Stimulated activated CD8-positive, alpha-beta memory T cell treated with anti-CD3 and anti-CD28 coated beads, Interleukin-4, amount 100 ng/mL, for 48 hours (primary cell): ENCODE results near the gene CFAP74.

ENCODE experiments used
- DNase-seq: peaks from one replicate; pipeline ENCODE4 v3.0.0-alpha.2; 2020

CFAP74 gene

DNA sequence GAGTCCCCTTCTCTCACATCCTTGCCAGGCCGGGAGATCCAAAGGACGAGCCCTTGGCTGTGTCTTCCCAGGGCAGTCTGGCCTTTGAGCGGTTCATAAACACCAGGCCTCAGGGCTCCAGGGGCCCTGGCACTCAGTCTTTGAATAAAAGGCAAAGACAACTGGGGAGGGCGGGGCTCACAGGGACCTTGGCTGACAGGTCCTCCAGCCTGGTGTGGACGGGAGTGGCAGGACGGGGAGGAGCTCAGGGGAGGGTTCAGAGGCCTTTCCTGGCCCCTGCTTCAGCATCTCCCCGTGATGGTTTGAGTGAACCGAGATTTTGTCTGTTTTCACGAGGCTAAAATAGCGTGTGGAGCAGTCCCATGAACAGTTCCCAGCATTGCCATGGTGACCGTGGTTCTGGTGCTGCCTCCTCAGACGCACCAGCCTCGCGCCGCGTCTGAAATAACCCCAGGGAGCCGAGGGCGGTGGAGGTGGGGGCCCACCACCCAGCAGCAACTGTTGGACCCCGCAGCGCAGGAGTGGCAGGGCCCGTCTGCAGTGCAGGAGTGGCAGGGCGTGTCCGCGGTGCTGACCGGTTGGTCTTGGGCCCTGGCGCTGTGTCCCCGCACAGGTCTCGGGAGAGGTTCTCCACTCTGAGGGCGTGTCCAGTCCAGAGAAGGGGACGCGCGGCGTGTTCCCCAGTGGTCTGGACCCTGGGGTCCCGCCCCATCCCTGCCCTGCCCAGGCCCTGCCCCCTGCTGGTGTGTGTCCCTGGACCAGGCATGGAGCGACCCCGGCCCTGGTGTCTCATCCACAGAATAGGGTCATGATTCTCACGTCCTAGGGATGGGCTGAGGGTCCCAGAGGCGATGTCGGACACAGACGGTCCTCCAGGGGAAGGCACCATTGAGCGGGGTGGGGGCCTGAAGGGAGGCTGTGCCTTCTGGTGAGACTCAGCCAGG is 39.5 kb upstream of the CFAP74 start:
- no peak for DNase-seq

- no peak for DNase-seq
These were observed 38.3 kb upstream of the CFAP74 start for GRCh38 chr1:2041887-2042286.

GRCh38 chr1:2041305-2041704 is 37.7 kb upstream of the CFAP74 start:
- DNase-seq: no peak

- DNase-seq: no peak
These were observed 35.7 kb upstream of the CFAP74 start for GRCh38 chr1:2039251-2039650.

- no peak for DNase-seq
These were observed 34.6 kb upstream of the CFAP74 start for GRCh38 chr1:2038229-2038628.

GRCh38 chr1:2037314-2037979 is 33.9 kb upstream of the CFAP74 start:
- DNase-seq: no peak

DNA sequence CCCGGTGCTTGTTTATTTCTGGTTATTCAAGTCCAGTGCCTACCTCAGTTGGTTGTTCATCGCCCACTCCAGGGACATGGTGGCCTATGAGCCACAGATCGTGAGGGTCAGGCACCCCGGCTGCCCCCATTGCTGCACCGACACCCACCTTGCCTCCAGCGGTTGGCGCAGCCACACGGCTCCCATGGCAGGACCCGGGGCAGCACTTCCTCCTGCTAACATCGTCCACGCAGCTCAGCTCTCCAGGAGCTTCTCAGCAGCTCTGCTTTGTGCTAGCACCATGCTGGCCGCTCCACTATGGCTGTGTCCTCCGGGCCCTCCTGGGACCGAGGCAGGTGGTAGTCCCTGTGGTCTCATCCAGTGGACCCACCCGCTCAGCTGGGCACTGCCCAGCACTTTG is 32.7 kb upstream of the CFAP74 start:
- no peak for DNase-seq

GRCh38 chr1:2033165-2033564 is 29.6 kb upstream of the CFAP74 start:
- no peak for DNase-seq

DNA sequence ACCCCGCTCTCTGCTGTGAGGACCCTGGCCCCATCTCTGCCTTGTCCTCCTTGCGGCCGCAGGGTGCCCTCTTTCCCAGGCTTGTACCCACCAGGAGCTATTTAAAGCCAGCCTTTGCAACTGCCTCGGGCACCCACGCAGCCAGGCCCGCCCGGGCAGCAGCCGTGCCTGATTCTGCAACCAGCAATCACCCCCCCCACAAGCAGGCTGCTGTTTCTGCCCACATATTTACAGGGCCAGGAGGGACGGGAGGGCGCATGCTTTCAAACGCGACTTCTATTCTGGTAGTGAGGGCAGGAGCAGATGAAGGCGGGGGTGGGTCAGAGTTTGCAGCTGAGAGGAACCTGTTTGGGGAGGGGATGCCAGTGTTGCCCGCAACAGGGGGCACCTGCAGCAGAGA is 29.2 kb upstream of the CFAP74 start:
- no peak for DNase-seq

- no peak for DNase-seq
These were observed 28.3 kb upstream of the CFAP74 start for GRCh38 chr1:2031546-2032540.

DNA sequence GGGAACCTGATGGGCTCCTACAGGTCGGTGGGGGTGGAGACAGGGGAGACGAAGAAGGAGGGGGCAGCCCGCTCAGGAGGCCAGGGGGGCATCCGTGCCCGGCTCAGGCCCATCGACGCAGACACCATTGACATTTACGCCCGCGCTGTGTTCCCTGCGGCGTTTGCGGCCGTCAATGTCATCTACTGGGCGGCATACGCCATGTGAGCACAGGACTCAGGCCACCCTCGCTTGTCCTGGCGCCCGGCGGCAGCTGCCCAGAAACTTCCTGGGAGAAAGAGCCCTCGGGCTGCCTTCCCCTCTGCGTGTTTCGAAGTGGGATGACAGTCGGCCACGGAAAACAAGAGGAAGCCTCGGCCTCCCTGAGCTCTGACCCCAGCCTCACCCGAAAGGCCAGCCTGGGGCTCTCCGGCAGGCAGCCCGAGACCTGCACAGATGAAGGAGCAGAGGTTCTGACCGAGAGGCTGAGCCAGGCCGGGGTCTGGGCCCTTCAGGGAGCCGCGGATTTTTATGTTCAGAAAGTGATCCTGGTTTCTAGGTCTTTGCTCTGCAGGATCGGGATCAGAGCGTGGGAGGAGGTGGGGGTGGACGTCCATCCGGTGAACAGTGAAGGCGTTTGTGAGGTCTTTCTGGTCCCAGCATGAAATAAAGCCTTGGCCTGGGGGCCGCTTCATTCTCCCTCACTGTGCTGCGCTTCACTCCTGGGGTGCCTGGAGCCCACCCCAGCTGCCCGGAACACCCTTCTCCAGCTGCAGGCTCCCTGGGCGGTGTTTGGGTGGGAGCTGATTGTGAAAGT is 26.7 kb upstream of the CFAP74 start:
- no peak for DNase-seq

DNA sequence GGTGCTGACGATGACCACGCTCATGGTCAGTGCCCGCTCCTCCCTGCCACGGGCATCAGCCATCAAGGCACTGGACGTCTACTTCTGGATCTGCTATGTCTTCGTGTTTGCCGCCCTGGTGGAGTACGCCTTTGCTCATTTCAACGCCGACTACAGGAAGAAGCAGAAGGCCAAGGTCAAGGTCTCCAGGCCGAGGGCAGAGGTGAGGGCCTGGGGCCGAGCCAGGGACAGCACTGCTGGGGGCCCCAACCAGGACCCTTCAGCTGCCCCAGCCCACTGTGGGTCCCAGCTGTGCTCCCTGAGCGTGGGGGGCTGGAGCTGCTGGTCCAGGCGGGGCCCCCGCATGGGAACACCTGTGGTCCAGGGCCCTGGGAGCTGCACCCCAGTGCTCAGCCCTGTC is 26.0 kb upstream of the CFAP74 start:
- no peak for DNase-seq

DNA sequence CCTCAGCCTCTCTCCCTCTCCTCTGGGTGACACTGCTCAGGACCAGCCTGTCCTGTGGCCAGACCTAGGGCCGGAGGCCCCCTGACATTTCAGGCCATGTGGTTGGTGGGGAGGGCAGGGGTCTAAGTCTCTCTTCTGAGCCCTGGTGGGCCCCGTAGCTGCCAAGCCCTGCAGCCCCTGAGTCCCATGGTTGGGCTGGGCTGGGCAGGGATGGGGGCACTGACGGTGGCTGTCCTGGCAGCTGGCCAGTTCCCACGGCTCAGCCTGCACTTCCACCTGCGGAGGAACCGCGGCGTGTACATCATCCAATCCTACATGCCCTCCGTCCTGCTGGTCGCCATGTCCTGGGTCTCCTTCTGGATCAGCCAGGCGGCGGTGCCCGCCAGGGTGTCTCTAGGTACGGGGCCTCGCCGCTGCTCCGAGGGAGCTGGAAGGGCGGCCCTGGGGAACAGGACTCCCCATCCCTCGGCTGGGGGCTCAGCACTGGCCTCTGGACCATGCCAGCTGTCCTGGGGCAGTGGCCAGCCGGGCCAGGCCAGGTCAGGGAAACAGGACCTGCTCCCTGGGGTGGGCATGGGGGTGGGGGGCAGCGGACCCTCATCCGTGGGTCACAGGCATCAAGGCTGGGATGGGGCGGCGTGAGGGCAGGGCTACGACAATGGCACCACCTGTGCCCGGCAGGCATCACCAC is 25.4 kb upstream of the CFAP74 start:
- no peak for DNase-seq

DNA sequence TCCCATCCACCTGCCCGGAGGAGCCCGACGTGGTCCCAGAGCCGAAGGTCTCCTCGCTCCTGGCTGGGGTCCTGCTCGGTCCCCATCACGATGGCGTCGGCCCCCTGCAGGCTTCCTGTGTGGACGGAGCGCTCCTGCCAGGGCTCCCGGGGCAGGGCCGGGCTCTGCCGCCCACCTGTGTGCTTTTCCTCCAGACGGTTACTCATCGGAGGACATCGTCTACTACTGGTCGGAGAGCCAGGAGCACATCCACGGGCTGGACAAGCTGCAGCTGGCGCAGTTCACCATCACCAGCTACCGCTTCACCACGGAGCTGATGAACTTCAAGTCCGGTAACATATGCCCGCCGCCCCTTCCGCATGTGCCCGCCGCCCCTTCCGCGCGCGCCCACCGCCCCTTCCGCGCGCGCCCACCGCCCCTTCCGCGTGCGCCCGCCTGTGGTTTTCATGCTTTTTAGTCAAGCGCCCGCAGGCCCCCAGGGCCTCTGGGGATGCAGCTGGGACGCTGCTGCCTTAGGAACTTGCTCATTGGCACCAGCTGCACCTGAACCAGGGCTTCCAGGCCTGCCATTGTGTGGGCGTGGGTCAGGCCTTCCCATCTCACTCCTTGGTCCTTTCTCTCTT is 24.5 kb upstream of the CFAP74 start:
- DNase-seq: no peak

DNA sequence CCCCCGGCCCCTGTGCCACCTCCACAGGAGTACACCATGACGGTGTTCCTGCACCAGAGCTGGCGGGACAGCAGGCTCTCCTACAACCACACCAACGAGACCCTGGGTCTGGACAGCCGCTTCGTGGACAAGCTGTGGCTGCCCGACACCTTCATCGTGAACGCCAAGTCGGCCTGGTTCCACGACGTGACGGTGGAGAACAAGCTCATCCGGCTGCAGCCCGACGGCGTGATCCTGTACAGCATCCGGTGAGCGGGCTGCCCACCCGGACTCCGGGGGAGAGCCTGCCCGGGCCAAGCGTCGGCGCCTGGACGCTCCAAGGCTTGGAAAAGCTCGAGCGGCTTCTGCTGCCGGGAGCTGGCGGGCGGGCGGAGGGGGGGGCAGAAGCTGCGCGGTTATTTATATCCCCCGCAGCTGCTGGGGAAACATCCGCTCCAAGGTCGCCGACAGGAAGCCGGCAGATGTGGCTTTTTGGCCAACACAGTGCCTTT is 21.9 kb upstream of the CFAP74 start:
- DNase-seq: no peak

DNA sequence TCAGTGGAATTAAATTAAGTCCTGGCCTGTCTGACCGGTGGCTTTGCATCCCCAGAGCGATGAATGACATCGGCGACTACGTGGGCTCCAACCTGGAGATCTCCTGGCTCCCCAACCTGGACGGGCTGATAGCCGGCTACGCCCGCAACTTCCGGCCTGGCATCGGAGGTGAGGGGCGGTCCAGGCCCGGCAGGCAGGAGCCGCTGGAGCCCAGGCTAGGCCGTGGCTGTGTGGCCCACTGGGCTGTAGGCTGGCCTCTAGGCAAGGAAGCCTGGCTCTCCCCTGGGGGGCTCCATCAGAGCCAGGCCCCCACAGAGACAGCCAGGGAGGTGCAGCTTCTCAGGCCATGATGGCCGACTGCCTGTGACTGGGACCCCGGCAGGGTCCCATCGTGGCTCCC is 21.3 kb upstream of the CFAP74 start:
- no peak for DNase-seq

- no peak for DNase-seq
These were observed 20.9 kb upstream of the CFAP74 start for GRCh38 chr1:2024451-2024850.

DNA sequence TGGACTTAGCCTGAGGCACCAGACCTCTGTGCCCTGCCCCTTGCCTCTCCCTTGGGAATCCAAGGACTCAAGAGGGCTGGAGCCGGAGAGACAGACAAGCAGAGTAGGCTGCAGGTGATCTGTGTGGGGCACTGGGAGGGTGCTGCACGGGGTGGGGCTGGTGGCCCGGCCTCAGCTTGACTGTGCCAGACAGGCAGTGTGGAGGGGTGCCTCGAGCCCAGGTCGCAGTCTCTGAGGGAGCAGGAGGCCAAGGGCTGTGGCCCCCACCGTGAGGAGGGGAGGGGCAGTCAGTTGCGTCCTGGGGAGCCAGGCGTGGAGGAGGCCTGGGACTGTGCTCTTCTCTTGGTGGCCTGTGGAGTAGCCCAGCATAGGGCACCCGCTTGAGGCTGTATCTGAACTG is 19.6 kb upstream of the CFAP74 start:
- DNase-seq: no peak

DNA sequence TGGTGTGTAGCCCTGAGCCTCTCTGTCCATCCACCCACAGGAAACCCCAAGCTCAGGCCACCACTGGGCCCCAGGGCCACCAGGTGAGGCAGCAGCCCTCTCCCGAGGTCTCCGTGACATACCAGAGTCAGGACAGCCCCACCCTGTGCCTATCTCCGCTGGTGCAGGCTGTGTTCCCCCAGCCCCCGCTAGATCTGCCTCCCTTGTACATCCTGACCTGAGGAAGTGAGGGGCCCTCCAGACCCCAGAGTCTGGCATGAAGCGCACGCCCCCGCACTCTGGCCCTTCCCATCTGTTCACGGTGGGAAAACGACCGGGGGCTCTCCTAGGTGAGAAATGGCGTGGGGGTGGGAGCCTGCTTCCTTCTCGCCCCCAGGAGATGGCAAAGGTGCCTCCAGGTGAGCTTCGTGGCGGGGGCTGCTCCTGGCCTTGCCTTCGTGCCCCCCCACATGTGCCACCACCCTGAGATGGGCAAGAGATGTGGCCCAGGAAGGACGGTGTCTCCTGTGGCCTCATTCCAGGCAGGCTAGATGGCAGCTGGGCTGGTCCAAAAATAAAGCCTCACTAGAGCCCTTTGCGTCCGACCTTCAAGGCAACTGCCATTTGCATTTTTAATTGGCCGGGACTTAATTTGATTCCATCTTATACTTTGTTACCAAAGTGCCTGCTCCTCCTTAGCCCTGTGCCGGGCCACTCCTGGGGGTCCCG is 18.6 kb upstream of the CFAP74 start:
- no peak for DNase-seq

DNA sequence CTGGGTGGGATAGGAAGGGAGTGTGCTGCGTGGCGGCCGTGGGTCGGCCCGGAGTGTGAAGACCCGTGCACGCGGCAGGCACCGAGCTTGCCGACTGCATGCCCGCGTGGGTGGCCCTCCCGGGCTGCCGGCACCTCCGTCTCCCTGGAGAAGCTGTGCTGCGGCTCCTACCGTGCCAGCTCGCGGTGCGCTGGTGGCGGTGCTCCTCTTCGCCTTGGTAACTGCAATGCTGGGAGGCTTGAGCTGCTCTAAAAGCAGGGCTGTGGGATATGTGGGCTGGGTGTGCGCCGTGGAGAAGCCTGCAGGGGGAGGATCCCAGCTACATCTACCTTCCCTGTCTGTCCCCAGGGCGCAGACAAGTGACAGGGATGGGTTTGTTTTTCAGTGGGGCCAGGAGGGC is 18.0 kb upstream of the CFAP74 start:
- DNase-seq: no peak
